Skeletal muscle tissue (tissue), 4 donors: ENCODE results near the gene TMC5. TPM values are rescaled to one million over a fixed set of nuclear protein-coding genes. Genes with fewer than 3 reads are reported as not detected.

Experiments
- H3K27ac ChIP-seq: one replicate; pipeline ENCODE4 v1.7.0; 2013; ENCODE audit warnings: mild to moderate bottlenecking, low read depth, low read length, inconsistent platforms
- H3K27me3 ChIP-seq, 3 donors: one replicate each; pipeline ENCODE4 v1.7.0; 2013; ENCODE audit warnings: low read length in 3 of 3; ENCODE audit not compliant: control insufficient read depth in 3 of 3, insufficient read depth in 3 of 3
- H3K36me3 ChIP-seq, 3 donors: one replicate each; pipeline ENCODE4 v1.7.0; 2013; ENCODE audit warnings: low read length in 3 of 3; ENCODE audit not compliant: control insufficient read depth in 3 of 3, insufficient read depth in 3 of 3
- H3K4me1 ChIP-seq, 3 donors: one replicate each; pipeline ENCODE4 v1.7.0; 2013; ENCODE audit warnings: low read length in 3 of 3, mild to moderate bottlenecking in 3 of 3; ENCODE audit not compliant: control insufficient read depth in 3 of 3, insufficient read depth in 3 of 3
- H3K4me3 ChIP-seq, 3 donors: one replicate each; pipeline ENCODE4 v1.7.0; 2013; ENCODE audit warnings: low read length in 3 of 3
- H3K9ac ChIP-seq, 3 donors: one replicate each; pipeline ENCODE4 v1.7.0; 2013; ENCODE audit warnings: low read length in 3 of 3, mild to moderate bottlenecking in 3 of 3, moderate library complexity in 2 of 3, low read depth in 1 of 3
- H3K9me3 ChIP-seq, 3 donors: one replicate each; pipeline ENCODE4 v1.7.0; 2013; ENCODE audit warnings: low read length in 3 of 3; ENCODE audit not compliant: control insufficient read depth in 3 of 3
- total RNA-seq: library from RNA; depleted of rRNA; stranded (reverse); fragments of >200 nt; gene quantifications from one replicate; pipeline ENCODE4 v1.2.3, GENCODE V29; 2014
- donor health status: Osteomylitis.

The TMC5 gene
- total RNA-seq, 1 donor from 2014 or later = not detected

DNA sequence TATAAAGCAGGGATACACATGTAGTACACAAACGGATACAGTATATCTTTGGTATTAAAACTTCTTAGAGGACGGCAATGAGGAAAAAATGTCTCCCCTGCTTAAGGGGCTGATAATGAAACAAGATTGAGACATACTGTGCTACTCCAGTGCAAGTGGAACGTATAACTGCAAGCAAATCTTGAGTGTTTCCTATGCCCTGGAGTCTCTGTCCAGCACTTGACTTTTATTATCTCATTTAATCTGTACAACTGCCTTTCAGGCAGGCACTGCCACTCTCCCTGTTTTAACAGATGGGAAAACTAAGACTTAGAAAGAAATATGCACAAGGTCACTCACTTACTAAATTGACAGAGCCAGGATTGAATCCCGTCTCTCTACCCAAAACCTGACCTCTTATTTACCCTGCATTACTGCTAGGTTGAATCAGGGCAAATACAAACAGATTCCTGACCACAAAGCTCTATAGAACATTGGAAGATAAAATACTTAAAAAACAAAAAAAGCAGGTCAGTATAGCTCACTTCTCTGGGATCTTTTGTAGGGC is 28.7 kb downstream of the TMC5 start:
- H3K27ac ChIP-seq = no peak overlapping the region
- no peak overlapping the region for H3K4me3 ChIP-seq
- H3K27me3 ChIP-seq = peaks cover 0 to 3% (median 2%) of the 10 kb centered on the region in 3 donors
- no peak overlapping the region for H3K9ac ChIP-seq
- no peaks in the 10 kb centered on the region for H3K36me3 ChIP-seq
- H3K4me1 ChIP-seq = no peaks in the 10 kb centered on the region
- H3K9me3 ChIP-seq = peaks cover 0 to 3% (median 0%) of the 10 kb centered on the region in 3 donors

DNA sequence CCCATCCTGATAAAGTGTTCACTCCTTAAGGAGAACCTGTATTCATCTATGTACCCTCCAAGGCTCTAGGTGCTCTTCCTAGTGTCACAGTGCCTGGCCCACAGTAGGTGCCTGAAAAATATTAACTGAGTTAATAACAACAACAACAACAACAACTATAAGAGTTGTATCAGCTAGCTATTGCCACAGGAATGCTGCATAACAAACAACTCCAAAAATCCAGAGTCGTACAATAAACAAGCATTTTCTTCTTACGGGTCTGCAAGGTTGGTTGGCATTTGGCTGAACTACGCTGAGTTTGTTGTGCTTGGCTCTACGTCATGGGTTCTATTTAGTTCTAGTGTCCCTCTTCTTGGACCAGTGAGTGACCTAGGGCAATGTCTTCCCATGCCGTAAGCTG is 29.2 kb downstream of the TMC5 start:
- H3K4me3 ChIP-seq = no peak overlapping the region
- no peaks in the 10 kb centered on the region for H3K4me1 ChIP-seq
- peaks cover 0 to 3% (median 0%) of the 10 kb centered on the region in 3 donors for H3K9me3 ChIP-seq
- H3K9ac ChIP-seq = no peak overlapping the region
- H3K27me3 ChIP-seq = peaks cover 0 to 3% (median 2%) of the 10 kb centered on the region in 3 donors
- H3K27ac ChIP-seq = no peak overlapping the region
- H3K36me3 ChIP-seq = no peaks in the 10 kb centered on the region

DNA sequence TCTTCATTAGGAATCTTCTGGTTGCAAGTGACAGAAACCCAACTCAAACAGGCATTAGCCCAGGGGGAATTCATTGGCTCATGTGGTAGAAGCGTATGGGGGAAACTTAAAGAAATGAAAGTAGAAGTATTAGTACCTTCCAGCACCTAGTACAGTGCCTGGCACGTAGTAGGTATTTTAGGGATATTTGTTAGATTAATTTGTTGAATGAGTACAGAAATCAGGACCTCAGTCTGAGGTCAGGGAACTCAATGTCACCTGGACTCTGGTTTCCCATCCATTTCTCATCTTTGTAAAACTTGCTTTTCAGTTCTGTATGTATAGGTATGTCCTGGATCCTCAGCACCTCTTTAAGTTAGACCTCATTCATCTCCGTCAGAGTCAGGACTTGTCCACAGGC is 32.5 kb downstream of the TMC5 start:
- Histone ChIP-seq H3K4me3 (no peak overlapping the region), H3K27me3 (peaks cover 0 to 3% (median 2%) of the 10 kb centered on the region in 3 donors), H3K9me3 (peaks cover 0 to 3% (median 0%) of the 10 kb centered on the region in 3 donors), H3K36me3 (no peaks in the 10 kb centered on the region), H3K9ac (no peak overlapping the region), H3K27ac (no peak overlapping the region), H3K4me1 (no peaks in the 10 kb centered on the region)

DNA sequence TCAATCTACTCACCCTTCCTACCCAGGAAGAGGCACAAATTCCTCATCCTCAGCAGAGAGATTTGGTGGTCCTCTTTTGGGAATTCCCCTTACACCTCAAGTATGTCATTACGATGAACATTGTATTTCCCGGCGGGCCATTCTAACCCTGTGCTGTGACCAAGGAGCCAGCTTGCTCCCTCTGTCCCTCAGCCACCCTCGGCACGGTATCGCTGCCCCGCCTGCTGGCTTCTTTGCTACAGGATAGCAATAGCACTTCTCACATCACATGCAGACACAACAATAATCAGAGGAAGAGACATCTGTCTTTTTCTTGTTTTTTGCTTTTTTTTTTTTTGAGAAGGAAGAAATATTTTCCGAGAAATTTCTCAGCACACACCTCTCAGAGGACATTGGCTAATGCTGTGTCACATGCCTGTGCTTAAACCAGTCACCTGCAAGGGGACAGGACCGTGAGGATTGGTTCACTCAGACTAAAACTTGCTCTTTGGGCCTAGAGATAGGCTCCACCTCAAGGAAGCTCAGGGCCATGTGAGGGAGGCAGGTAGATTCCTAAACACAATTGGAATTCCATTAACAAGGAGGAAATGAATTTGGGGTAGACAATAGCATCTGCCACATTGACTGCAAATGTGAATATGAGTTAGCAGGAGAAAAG is 41.2 kb downstream of the TMC5 start:
- Histone ChIP-seq H3K9me3 (no peaks in the 10 kb centered on the region), H3K4me1 (no peaks in the 10 kb centered on the region), H3K27ac (no peak overlapping the region), H3K36me3 (no peaks in the 10 kb centered on the region), H3K27me3 (no peaks in the 10 kb centered on the region), H3K4me3 (no peak overlapping the region), H3K9ac (no peak overlapping the region)

DNA sequence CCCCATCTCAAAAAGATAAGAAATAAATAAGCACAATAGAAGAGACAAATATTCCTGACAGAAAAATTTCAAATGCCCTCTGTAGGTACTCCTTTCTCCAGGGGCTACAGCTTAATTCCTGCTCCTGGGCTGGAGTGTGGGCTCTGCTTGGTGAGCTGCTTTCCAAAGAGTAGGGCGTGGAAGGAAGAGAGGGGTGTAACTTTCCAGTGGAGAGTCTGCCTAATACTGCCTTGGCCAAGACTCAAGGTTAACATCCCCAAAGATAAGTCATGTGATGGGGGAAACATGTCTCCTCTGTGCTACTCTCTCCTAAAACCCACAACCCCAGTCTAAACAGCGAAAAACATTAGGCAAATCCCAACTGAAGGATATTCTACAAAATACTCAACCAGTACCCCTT is 42.7 kb downstream of the TMC5 start:
- H3K9ac ChIP-seq = no peak overlapping the region
- H3K27ac ChIP-seq = no peak overlapping the region
- no peaks in the 10 kb centered on the region for H3K36me3 ChIP-seq

DNA sequence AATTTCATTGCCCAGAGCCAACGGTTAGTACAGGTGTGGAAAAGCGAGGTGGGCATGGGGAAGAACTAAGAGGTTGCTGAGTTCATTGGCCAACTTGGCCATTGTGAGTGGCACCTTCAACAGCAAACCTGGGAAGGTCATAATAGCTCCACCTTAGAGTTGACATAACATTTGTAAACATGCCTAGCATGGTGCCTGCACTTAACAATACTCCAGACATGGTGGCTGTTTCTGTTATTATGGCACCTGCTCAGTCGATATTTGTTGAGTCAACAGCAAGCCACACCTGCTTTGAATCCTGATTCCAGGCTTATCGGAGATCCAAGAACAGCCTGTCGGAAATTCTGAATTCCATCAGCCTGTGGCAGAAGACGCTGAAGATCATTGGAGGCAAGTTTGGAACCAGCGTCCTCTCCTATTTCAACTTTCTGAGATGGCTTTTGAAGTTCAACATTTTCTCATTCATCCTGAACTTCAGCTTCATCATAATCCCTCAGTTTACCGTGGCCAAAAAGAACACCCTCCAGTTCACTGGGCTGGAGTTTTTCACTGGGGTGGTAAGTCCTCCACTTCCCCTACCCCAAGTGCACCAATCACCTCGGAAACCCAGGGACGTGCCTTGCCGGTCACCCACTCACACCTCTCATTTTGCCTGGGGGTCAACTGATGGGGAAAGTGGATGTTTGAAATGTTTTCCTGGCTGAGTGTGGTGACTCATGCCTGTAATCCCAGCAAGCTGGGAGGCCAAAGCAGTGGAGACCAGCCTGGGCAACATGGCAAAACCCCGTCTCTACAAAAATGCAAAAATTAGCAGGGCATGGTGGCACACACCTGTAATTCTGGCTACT is 46.0 kb downstream of the TMC5 start:
- H3K4me3 ChIP-seq = no peak overlapping the region
- H3K9me3 ChIP-seq = peaks cover 0 to 4% (median 0%) of the 10 kb centered on the region in 3 donors
- no peaks in the 10 kb centered on the region for H3K27me3 ChIP-seq
- H3K4me1 ChIP-seq = no peaks in the 10 kb centered on the region
- no peak overlapping the region for H3K9ac ChIP-seq
- H3K36me3 ChIP-seq = no peaks in the 10 kb centered on the region
- no peak overlapping the region for H3K27ac ChIP-seq

More for the DNA sequence above, 42.7 kb downstream of the TMC5 start:
- H3K27me3 ChIP-seq = no peaks in the 10 kb centered on the region
- no peaks in the 10 kb centered on the region for H3K4me1 ChIP-seq
- no peak overlapping the region for H3K4me3 ChIP-seq
- H3K9me3 ChIP-seq = no peaks in the 10 kb centered on the region

DNA sequence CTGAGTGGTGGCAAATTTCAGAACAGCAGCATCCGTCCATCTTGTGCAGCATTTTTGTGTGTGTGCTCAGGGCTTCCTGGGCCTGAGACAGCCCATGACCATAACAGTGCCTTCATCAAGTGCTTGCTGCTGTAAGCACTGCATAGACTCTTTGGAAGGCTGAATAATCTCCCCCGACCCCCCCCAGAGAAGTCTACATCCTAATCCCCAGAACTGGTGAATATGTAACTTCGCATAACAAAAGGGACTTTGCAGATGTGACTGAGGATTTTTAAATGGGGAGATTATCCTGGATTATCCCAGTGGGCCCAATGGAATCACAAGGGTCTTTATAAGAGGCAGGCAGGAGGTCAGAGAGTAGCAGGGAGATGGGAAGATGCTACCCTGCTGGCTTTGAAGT is 50.6 kb downstream of the TMC5 start:
- Histone ChIP-seq H3K9me3 (peaks cover 0 to 4% (median 0%) of the 10 kb centered on the region in 3 donors), H3K27me3 (peaks cover 0 to under 1% (median 0%) of the 10 kb centered on the region in 3 donors), H3K36me3 (no peaks in the 10 kb centered on the region), H3K9ac (no peak overlapping the region), H3K27ac (no peak overlapping the region), H3K4me1 (no peaks in the 10 kb centered on the region), H3K4me3 (no peak overlapping the region)

DNA sequence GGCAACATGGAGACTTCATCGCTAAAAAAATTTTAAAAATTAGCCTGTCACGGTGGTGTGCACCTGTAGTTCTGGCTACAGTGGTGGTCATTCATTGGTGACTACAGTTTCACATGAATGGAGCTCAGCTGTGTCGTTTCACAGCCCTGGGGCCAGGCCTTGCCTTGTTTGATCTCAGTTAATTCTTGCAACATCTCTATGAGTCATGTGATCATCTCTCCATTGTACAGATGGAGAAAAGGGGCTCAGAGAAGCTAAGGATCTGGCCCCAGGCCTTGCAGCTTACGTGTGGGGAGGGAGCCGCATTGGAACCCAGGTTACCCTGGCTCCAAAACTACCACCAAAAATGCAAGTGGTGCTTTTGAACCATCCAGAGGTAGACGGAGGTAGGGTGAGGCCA is 54.8 kb downstream of the TMC5 start:
- Histone ChIP-seq H3K4me3 (no peak overlapping the region), H3K9me3 (peaks cover 0 to 4% (median 0%) of the 10 kb centered on the region in 3 donors), H3K4me1 (no peaks in the 10 kb centered on the region), H3K36me3 (no peaks in the 10 kb centered on the region), H3K27ac (no peak overlapping the region), H3K9ac (no peak overlapping the region), H3K27me3 (peaks cover 0 to 3% (median 0%) of the 10 kb centered on the region in 3 donors)

DNA sequence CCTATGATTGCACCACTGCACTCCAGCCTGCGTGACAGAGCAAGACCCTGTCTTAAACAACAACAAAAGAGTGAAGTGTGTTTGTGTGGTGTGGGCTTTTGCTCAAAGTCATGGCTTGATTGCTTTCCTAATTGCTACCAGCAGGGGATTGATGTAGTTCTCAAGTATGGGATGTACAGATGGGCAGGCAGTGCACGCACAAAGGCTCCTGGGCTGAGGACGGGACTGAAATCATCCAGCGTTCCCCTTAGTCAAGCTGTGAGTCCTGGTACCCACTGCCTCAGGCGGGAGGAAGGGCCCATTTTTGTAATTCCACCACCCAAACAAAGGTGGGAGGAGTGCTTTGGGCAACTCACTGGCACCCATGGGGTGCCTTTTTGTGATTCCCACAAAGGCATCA is 56.9 kb downstream of the TMC5 start:
- Histone ChIP-seq H3K27me3 (peaks cover 0 to 3% (median 0%) of the 10 kb centered on the region in 3 donors), H3K9ac (no peak overlapping the region), H3K36me3 (no peaks in the 10 kb centered on the region), H3K4me1 (no peaks in the 10 kb centered on the region), H3K27ac (no peak overlapping the region), H3K4me3 (no peak overlapping the region), H3K9me3 (no peaks in the 10 kb centered on the region)

DNA sequence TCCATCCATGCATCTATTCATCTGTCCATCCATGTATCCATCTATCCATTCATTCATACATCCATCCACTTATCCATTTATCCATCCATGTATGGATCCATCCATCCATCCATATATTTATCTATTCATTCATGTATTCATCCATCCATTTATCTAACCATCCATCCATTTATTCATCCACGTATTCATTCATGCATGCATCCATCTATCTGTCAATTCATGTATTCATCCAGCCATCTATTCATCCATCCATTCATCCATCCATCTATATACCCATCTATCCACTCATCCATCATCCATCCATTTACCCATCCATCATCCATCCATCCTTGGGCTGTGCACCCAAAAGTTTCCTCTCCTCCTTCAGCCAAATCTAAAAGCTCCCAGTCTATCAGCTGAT is 60.8 kb downstream of the TMC5 start:
- Histone ChIP-seq H3K36me3 (no peaks in the 10 kb centered on the region), H3K9me3 (no peaks in the 10 kb centered on the region), H3K27me3 (no peaks in the 10 kb centered on the region)

More for the DNA sequence above, 60.8 kb downstream of the TMC5 start:
- H3K4me3 ChIP-seq = no peak overlapping the region
- no peaks in the 10 kb centered on the region for H3K4me1 ChIP-seq
- H3K27ac ChIP-seq = no peak overlapping the region
- no peak overlapping the region for H3K9ac ChIP-seq
